Left ventricle myocardium inferior (tissue), 1 donor: ENCODE data around the gene GALM. TPM values are rescaled to one million over a fixed set of nuclear protein-coding genes. Genes with fewer than 3 reads are reported as not detected.
"Not testable (repeated sequence)": the region's sequence is repeated elsewhere in the genome, so short reads cannot be mapped to it uniquely, and the experiment has no call there.

Source experiments
- DNase-seq: peaks from one replicate; pipeline ENCODE4 v3.0.0-alpha.2; 2020
- H3K27ac ChIP-seq: fragments of 200-600 bp; replicated peaks from 2 replicates; pipeline ENCODE4 v1.8.0; 2021
- H3K27me3 ChIP-seq: fragments of 200-600 bp; 2 replicates; pipeline ENCODE4 v1.8.0; 2021; ENCODE audit warnings: low read depth
- H3K36me3 ChIP-seq: fragments of 200-600 bp; 2 replicates; pipeline ENCODE4 v1.8.0; 2021
- H3K4me1 ChIP-seq: fragments of 200-600 bp; 2 replicates; pipeline ENCODE4 v1.8.0; 2021
- H3K4me3 ChIP-seq: fragments of 200-600 bp; 2 replicates; pipeline ENCODE4 v1.8.0; 2021; ENCODE audit warnings: mild to moderate bottlenecking, moderate library complexity
- H3K9me3 ChIP-seq: fragments of 200-600 bp; replicated peaks from 2 replicates; pipeline ENCODE4 v1.8.0; 2021
- intact Hi-C: fragments of 100-400 bp; cut with micrococcal nuclease; formaldehyde crosslinking; loops from one replicate; pipeline ENCODE4 v1.11.0; 2022
- total RNA-seq: library from RNA; stranded (reverse); fragmentation: NEBNext Ultra II Directional; extraction: Animal tissue kit (Norgen Biotek cat#: 25700); gene quantifications from one replicate; pipeline ENCODE4 v1.2.1, GENCODE V29; 2021
- TF ChIP-seq, protein P1 (sequence below): fragments of 200-600 bp; IDR thresholded peaks from 2 replicates; pipeline ENCODE4 v1.8.0; 2021; ENCODE audit warnings: antibody characterized with exemption, mild to moderate bottlenecking, borderline replicate concordance
- donor health status: DM: no; HTN: yes; CAD: no; lungs with severe emphysema.

The GALM gene
- total RNA-seq, 1 donor from 2014 or later: 14.4 TPM

DNA sequence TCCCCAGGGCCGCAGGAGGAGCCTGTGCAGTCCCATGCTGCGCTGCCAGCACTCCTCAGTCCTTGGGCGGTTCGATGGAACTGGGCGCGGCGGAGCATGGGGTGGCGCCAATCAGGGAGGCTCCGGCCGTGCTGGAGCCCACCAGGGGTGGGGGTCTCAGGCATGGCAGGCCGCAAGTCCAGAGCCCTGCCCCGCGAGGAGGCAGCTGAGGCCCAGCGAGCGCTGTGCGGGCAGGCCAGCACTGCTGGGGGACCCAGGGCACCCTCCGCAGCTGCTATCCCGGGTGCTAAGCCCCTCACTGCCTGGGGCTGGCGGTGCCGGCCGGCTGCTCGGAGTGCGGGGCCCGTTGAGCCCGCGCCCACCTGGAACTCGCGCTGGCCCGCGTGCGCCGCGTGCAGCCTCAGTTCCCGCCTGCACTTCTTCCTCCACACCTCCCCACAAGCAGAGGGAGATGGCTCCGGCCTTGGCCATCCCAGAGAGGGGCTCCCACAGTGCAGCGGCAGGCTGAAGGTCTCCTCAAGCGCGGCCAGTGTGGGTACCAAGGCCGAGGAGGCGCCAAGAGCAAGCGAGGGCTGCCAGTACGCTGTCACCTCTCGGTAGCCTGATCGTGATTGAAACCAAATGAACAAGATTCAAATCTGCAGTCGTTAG is 22.8 kb upstream of the GALM start:
- intact Hi-C loops: no loop called here
- H3K4me3 ChIP-seq: no peak overlapping the region
- peaks cover 11% of the 10 kb centered on the region for H3K9me3 ChIP-seq
- H3K27me3 ChIP-seq: no peaks in the 10 kb centered on the region
- no peak for DNase-seq
- TF ChIP-seq, protein P1, sequence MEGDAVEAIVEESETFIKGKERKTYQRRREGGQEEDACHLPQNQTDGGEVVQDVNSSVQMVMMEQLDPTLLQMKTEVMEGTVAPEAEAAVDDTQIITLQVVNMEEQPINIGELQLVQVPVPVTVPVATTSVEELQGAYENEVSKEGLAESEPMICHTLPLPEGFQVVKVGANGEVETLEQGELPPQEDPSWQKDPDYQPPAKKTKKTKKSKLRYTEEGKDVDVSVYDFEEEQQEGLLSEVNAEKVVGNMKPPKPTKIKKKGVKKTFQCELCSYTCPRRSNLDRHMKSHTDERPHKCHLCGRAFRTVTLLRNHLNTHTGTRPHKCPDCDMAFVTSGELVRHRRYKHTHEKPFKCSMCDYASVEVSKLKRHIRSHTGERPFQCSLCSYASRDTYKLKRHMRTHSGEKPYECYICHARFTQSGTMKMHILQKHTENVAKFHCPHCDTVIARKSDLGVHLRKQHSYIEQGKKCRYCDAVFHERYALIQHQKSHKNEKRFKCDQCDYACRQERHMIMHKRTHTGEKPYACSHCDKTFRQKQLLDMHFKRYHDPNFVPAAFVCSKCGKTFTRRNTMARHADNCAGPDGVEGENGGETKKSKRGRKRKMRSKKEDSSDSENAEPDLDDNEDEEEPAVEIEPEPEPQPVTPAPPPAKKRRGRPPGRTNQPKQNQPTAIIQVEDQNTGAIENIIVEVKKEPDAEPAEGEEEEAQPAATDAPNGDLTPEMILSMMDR: no peak
- H3K4me1 ChIP-seq: no peaks in the 10 kb centered on the region
- H3K27ac ChIP-seq: no peak overlapping the region
- H3K36me3 ChIP-seq: no peaks in the 10 kb centered on the region

DNA sequence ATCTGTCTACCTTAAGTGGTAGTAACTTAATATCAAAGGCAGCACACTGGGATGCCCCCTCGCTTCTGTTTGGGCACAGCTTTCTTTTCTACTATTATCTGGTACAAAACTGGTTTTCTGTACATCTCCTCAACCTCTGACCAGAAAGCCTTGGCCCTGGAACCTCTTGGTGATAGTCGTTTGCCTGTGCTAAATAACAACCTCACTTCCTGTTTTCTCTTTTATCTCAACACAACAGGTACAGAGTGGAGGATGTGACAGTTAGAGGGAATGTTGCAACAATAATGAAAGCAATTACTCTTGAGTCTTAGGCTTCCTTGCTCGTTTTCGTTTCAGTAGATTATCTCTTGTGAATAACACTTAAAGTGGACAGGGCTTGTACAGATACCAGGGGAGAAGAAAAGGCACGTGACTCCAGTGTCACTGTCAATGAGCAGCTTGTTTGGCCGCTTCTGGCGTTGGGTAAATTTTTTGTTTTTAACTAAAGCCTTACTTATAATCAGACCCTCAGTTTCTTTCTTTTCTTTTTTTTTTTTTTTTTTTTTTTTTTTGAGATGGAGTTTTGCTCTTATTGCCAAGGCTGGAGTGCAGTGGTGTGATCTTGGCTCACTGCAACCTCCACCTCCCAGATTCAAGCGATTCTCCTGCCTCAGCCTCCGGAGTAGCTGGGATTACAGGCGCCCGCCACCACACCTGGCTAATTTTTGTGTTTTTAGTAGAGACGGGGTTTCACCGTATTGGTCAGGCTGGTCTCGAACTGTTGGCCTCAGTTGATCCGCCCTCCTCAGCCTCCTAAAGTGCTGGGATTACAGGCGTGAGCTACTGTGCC is 22.0 kb upstream of the GALM start:
- H3K36me3 ChIP-seq, H3K27ac ChIP-seq, intact Hi-C loops, H3K4me3 ChIP-seq, H3K4me1 ChIP-seq, DNase-seq, H3K27me3 ChIP-seq: not testable (repeated sequence)
- H3K9me3 ChIP-seq: peaks cover 11% of the 10 kb centered on the region

DNA sequence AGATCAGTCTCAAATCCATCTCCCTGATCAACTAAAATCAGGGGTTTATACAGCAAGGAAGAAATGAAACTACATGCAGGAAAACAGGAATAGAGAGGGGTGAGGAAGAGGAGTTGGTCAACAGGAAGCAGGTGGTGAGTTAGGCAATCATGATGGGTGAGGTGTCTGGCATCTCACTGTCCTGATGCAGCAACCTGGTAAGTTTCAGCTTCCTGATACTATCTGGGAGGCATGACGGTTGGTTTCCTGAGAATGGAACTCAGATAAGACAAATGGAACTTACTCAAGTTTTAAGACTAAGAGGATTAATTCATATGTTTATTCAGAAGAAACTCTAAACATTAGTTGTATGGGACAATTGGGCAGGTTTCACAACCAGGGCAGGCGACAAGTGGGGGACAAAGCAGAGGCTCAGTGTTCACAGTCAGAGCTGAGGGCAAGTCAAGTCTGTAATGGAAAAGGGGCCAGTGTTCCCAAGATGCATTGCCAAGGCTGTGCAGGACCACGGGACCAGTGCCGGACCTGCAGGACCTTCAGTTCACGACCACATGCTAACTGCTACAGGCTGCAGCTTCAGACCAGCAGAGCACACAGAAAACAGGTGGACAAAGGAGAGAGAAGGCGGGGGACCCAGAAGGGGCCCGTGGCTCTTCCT is 17.7 kb upstream of the GALM start:
- peaks cover 13% of the 10 kb centered on the region for H3K4me1 ChIP-seq
- TF ChIP-seq, protein P1: no peak
- H3K36me3 ChIP-seq: no peaks in the 10 kb centered on the region
- H3K27me3 ChIP-seq: no peaks in the 10 kb centered on the region
- no peak overlapping the region for H3K27ac ChIP-seq
- no peak overlapping the region for H3K4me3 ChIP-seq
- no peak for DNase-seq
- peaks cover 6% of the 10 kb centered on the region for H3K9me3 ChIP-seq
- intact Hi-C loops: no loop called here

DNA sequence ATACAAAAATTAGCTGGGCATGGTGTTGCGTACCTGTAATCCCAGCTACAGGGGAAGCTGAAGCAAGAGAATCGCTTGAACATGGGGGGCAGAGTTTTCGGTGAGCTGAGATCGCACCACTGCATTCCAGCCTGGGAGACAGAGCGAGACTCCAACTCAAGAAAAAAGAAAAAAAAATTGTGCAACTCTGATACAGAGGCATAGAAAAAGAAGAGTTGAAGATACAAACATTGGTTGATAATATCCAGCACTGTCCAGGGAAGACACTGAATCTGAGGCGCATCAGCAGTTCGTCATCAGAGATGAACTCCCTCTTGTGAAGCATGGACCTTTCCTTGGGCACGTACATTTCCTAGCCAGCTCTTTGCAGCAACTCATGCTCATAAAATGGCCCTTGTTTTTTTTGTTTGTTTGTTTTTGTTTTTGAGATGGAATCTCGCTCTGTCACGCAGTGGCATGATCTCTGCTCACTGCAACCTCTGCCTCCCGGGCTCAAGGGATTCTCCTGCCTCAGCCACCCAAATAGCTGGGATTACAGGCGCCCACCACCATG is 16.7 kb upstream of the GALM start:
- H3K36me3 ChIP-seq: no peaks in the 10 kb centered on the region
- H3K27ac ChIP-seq: no peak overlapping the region
- no peak overlapping the region for H3K4me3 ChIP-seq
- no peaks in the 10 kb centered on the region for H3K9me3 ChIP-seq
- TF ChIP-seq, protein P1: no peak
- H3K4me1 ChIP-seq: peaks cover 13% of the 10 kb centered on the region
- intact Hi-C loops: no loop called here
- H3K27me3 ChIP-seq: no peaks in the 10 kb centered on the region
- DNase-seq: no peak

DNA sequence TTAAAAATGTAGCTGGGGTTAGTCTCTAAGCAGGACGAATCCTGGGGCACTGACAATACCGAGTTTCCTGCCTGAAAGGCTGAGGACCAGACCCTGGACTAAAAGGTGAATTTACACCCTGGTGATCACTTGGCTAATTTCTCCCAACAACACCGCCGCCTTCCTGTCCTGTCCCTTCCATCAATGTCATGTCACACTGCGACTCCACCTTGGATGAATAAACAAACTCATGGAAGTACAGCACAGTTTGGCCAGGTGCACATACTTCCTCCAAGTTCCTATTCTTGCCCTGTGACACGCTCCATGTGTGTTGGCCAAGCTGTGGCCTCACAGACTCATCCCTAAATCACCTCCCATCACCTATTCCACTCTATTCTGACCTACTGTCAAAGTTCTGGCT is 15.9 kb upstream of the GALM start:
- H3K4me1 ChIP-seq: peaks cover 13% of the 10 kb centered on the region

More for the DNA sequence above, 15.9 kb upstream of the GALM start:
- no peak overlapping the region for H3K27ac ChIP-seq
- no peaks in the 10 kb centered on the region for H3K9me3 ChIP-seq
- H3K36me3 ChIP-seq: no peaks in the 10 kb centered on the region
- TF ChIP-seq, protein P1: no peak
- intact Hi-C loops: no loop called here
- no peak for DNase-seq
- no peaks in the 10 kb centered on the region for H3K27me3 ChIP-seq
- no peak overlapping the region for H3K4me3 ChIP-seq
